ENCODE measurements around the gene TBC1D4. TPM values are rescaled to one million over a fixed set of nuclear protein-coding genes. Genes with fewer than 3 reads are reported as not detected.

The TBC1D4 gene
- polyA plus RNA-seq, 1 of the 3 experiments (the other 2 are of a cell fraction) = 8.8 TPM

DNA sequence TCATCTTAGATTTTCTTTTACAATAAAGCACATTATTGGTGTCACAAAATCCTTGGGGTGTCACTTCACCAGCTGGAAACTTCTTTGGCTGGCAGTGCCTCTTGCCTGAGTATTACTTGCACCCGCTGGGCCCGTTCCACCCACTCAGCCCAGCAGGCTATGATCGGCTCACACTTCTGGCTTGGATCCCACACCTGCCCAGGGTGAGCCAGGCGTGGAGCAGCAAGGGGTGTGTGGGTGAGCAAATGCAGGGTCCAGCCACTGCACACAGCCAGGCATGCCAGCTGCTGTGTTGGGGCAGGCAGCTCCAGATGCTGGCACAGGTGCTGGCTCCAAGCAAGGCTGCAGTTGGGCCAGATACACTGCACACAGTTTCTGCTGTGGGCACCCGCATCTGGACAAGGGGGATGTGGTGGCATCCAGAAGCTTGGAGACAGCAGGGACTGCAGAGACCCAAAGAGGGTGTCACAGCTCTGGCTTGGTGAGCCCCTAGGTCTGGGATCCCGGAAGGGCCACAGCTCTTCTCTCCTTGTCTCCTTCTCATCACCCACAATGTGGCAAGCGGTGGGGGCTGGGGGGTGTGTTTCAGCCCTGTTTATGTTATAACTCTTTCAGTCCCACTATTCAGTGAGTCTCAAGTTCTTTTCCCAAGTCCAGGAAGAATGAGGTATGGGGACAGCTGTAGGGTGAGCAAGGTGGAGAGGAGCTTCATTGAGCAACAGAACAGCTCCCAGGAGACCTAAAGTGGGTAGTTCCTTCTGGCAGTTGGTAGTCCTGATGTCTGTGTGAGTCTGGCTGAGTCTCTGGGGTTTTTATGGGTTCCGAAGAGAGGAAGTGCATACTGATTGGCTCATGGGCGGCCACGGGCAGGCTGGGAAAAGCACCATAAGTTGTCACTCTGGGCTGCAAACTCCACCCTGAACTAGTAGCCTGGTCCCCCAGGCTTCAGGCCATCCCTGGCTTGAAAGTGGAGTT lies 25.3 kb upstream of the TBC1D4 start:
- Histone ChIP-seq H3K27me3 (ENCODE audit: insufficient read depth) (no peaks in the 10 kb centered on the region), H3K4me2 (no peak overlapping the region), H3K9me2 (no peaks in the 10 kb centered on the region), H3K36me3 (replicated peaks in 1 of 2; ENCODE audit: control insufficient read depth in 1 of 2, insufficient read depth in 2 of 2, low read length in 1 of 2) (no peaks in the 10 kb centered on the region), H3F3A (replicated peaks; ENCODE audit: insufficient read depth) (no peaks in the 10 kb centered on the region), H3K4me3 (ENCODE audit: low read depth in 2 of 2, low read length in 1 of 2) (no peak overlapping the region), H3K79me2 (ENCODE audit: insufficient read depth) (no peaks in the 10 kb centered on the region), H3K27ac (ENCODE audit: low read depth in 2 of 2, low read length in 1 of 2) (no peak overlapping the region), H3K9ac (no peak overlapping the region), H2AFZ (ENCODE audit: low read depth) (no peak overlapping the region), H4K20me1 (ENCODE audit: insufficient read depth) (no peaks in the 10 kb centered on the region), H3K9me3 (no peaks in the 10 kb centered on the region), H3K4me1 (ENCODE audit: control insufficient read depth in 1 of 2, insufficient read depth in 2 of 2, low read depth in 1 of 2, low read length in 1 of 2) (no peaks in the 10 kb centered on the region; a peak in 1 of 4 replicates)
- ChIA-PET POLR2A (no interaction called here), CTCF (interaction anchor here (0.9 to 1.5 kb wide), 2 partner anchors 12 to 135 kb away, joined by 3 read pairs; no protein-coding TSS in a partner anchor)
- TF ChIP-seq, protein P1, sequence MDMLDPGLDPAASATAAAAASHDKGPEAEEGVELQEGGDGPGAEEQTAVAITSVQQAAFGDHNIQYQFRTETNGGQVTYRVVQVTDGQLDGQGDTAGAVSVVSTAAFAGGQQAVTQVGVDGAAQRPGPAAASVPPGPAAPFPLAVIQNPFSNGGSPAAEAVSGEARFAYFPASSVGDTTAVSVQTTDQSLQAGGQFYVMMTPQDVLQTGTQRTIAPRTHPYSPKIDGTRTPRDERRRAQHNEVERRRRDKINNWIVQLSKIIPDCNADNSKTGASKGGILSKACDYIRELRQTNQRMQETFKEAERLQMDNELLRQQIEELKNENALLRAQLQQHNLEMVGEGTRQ (IDR thresholded peaks at IDR 0.05; ENCODE audit: borderline replicate concordance, low read depth, low read length) = no peak
- no peak for TF ChIP-seq EP300 (IDR thresholded peaks at IDR 0.05; ENCODE audit: borderline replicate concordance in 1 of 2, low read depth in 1 of 2, low read length in 1 of 2)
- TF ChIP-seq GATA2 (CRISPR knock-in tag; IDR thresholded peaks at IDR 0.05) = no peak
- no peak for TF ChIP-seq FOSL2 (IDR thresholded peaks at IDR 0.05; ENCODE audit: borderline replicate concordance, low read depth)
- TF ChIP-seq, protein P2, sequence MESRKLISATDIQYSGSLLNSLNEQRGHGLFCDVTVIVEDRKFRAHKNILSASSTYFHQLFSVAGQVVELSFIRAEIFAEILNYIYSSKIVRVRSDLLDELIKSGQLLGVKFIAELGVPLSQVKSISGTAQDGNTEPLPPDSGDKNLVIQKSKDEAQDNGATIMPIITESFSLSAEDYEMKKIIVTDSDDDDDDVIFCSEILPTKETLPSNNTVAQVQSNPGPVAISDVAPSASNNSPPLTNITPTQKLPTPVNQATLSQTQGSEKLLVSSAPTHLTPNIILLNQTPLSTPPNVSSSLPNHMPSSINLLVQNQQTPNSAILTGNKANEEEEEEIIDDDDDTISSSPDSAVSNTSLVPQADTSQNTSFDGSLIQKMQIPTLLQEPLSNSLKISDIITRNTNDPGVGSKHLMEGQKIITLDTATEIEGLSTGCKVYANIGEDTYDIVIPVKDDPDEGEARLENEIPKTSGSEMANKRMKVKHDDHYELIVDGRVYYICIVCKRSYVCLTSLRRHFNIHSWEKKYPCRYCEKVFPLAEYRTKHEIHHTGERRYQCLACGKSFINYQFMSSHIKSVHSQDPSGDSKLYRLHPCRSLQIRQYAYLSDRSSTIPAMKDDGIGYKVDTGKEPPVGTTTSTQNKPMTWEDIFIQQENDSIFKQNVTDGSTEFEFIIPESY (IDR thresholded peaks at IDR 0.05; ENCODE audit: borderline replicate concordance, low read depth) = no peak
- TF ChIP-seq FOXJ3 (CRISPR knock-in tag; IDR thresholded peaks at IDR 0.05) = no peak
- no peak for TF ChIP-seq NFIC (IDR thresholded peaks at IDR 0.05; ENCODE audit: borderline replicate concordance)
- no peak for TF ChIP-seq MXI1 (IDR thresholded peaks at IDR 0.05; ENCODE audit: low read depth, low read length)
- TF ChIP-seq, protein P3, sequence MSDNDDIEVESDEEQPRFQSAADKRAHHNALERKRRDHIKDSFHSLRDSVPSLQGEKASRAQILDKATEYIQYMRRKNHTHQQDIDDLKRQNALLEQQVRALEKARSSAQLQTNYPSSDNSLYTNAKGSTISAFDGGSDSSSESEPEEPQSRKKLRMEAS (IDR thresholded peaks at IDR 0.05; ENCODE audit: low read depth) = no peak
- TF ChIP-seq MEF2A (IDR thresholded peaks at IDR 0.05; ENCODE audit: borderline replicate concordance, low read depth) = no peak
- TF ChIP-seq RAD21 (IDR thresholded peaks at IDR 0.05; ENCODE audit: low read length) = no peak
- TF ChIP-seq EZH2phosphoT487 (IDR thresholded peaks at IDR 0.05; ENCODE audit: borderline replicate concordance, low read depth) = no peak
- no peak for TF ChIP-seq CHD2 (IDR thresholded peaks at IDR 0.05; ENCODE audit: low read length, partially characterized antibody)
- no peak for TF ChIP-seq SMC3 (IDR thresholded peaks at IDR 0.05; ENCODE audit: low read depth, low read length)
- no peak for TF ChIP-seq ELF1 (IDR thresholded peaks at IDR 0.05)
- TF ChIP-seq, protein P4, sequence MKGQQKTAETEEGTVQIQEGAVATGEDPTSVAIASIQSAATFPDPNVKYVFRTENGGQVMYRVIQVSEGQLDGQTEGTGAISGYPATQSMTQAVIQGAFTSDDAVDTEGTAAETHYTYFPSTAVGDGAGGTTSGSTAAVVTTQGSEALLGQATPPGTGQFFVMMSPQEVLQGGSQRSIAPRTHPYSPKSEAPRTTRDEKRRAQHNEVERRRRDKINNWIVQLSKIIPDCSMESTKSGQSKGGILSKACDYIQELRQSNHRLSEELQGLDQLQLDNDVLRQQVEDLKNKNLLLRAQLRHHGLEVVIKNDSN (IDR thresholded peaks at IDR 0.05; ENCODE audit: borderline replicate concordance, low read depth) = no peak
- no peak for TF ChIP-seq RCOR1 (IDR thresholded peaks at IDR 0.05; ENCODE audit: low read length)
- DNase-seq = no peak
- WGBS (ENCODE audit: low lambda C conversion rate) = 86% methylated on average over 8 of the region's 10 CpGs

All from SK-N-SH (cell line).